GM18867 (cell line): ENCODE data around the gene LCN12.

ENCODE experiments used
- ATAC-seq: cut with Tn5 transposase; IDR thresholded peaks from one replicate; pipeline ENCODE4 v1.9.1; 2021; ENCODE audit warnings: mild to moderate bottlenecking, moderate library complexity; ENCODE audit not compliant: unreplicated experiment

Gene LCN12

DNA sequence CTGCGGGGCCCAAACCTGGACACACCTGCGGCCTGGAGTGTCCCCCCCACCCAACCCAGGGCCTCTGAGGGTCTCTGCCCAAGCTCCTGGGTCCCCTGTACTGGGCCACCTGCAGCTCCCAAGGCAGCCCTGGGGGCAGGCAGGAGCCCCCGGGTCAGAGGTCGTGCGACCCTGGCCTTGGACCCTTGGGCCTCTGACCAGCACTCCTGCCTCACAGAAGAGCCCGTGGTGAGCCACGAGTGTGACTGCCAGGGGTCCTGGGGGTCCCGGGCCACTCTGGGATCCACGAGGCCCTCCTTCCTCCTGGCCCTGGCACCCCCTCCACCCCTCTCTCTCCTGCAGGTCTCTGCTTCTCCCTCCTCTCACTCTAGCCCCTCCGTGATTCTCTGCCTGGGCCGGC, 20.3 kb downstream of the LCN12 start:
- no peak for ATAC-seq

DNA sequence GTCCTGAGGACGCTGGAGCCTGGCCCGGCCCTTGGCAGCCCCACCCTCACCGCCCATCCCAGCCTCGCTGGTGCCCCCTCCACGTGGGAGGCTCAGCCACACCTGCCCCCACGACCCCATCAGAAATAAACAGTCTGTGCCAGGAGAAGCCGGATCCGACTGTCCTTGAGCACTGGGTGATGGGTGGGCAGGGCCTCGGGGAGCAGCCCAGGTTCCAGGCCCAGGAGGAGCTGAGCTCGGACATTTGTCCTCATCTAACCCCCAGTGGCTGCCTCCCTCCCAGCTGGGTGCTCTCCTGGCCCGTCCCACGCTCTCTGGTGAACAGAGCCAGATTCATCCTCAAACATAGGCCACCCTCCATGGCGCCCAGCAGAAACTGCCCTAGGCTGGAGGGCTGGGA, 20.7 kb downstream of the LCN12 start:
- no peak for ATAC-seq

DNA sequence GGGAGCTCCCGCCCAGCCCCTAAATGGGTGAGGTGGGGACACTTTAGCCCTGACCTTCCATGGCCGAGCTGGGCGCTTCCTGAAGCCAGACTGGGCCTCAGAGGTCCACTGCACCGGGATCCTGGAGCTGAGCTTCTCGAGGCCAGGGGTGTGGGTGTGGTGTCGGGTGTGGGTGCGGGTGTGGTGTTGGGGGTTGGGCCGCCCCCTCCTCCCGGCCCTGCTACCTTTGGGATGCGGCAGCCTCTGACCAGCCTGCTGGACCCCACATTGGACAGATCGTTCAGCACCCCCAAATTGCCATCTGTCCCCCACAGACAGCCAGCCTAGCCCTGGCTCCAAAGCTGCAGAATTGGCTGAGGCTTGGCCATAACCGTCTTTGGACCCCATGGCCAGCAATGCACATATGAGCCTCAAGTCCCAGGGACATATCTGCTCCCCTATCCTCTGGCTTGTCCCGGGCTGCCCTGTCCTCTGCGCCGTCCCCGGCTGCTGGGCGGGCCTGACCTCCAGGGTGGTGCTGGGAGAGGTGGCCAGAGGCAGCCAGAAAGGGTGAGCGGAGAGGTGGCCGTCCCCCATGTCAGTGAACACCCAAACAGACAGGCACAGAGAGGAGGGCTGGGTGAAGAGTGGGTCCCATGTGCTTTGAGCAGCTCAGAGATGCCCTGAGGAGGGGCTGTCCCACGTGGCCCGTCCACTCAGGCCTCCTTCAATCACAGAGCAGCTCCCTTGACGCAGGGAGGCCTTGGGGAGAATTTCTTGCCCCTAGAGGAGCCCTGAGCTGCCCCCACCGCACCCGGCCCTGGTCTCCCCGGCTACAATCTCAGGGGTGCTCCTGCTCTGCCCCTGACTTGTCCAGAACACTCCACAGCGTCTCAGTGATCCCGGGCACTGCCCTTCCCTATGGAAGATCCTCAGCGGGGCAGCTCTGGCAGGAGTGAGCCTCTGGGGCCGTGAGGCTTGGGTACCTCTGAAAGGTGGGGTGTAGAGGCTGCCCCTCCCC, 21.8 kb downstream of the LCN12 start:
- no peak for ATAC-seq

DNA sequence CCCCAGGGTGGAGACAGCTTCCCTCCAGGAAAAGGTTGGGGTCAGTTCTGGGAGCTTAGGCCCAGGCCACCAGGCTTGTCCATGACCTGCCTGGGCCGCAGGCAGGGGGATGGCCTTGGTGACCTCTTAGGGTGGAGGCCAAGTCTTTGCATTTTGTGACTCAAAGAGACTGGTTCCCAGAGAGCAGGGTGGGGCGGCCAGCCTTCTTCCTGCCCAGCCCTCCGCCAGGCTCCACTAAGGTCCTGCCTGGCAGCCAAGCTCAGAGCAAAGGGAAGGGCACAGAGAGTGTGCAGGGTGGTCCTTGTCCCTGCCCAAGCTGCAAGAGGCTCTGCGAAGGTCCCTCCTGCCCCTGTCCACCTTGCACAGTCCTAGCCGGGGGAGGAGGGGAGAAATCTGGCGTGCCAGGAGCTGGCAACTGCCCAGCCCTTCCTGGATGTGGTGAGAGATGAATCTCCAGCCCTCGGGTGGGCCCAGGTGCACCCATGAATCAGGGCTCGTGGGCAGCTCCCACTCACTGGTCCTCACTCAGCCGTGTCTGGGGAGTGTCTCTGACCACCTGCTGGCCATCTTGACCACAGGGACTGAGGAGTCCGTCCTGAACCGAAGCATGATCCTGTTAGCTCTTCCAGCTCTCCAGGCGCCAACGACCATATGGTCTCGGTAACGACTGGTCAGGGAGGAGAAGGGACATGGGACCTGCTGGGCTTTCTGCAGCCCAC, 22.9 kb downstream of the LCN12 start:
- no peak for ATAC-seq

DNA sequence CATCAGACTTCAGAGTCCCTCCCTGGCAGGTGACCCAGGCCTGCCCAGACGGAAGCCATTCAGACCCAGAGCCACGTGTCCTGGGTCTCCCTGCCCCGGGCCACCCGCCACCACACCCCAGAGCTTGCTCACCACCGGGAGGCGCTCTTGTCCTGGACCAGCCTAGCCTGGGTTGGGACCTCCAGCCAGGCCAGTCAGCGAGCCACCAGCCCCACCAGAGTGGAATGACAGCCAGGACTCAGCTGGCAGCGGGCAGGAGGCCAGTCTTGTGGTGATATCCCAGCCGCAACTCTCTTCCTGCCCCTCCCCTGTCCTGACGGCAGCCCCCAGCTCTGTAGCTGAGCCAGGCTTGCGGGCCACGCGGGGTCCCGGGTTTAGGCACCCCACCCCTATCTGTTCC, 23.6 kb downstream of the LCN12 start:
- no peak for ATAC-seq

DNA sequence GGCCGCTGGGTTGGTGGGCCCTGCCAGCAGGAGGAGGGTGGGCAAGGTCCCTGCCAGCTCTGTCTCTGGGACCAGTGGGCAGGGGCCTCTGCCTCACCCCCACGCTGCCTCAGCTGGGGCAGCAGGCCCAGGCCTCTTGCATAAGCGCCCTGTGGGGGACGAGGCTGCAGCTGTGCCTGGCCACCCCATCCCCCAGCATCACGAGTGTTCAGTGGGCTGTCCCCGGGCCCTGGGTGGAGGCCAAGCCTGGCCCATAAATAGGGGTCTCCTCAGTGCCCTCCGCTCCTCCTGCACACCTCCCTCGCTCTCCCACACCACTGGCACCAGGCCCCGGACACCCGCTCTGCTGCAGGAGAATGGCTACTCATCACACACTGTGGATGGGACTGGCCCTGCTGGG, 25.1 kb downstream of the LCN12 start, which contains the start of gene PTGDS:
TSS of gene PTGDS (plus strand) at position 282 of the 400 bp plus-strand sequence. CDS start at position 357, 75 bp downstream.
- no peak for ATAC-seq

DNA sequence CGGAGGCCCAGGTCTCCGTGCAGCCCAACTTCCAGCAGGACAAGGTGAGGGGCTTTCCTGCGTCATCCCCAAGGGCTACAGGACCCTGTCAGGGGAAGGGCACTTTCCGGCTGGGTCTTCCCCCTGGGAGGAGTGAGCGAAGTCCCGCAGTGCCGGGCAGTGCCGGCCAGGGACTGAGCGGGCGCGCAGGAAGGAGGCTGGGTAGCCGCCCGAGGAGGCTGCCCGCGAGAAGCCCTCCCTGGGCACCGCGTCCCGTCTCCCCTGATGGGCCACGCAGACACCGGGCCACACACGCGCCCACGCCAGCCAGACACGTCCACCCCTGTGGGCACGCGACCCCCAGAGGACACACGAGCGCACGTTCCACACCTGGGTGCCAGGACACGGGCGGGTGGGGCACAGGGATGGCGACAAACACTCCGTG, 25.6 kb downstream of the LCN12 start:
- no peak for ATAC-seq

DNA sequence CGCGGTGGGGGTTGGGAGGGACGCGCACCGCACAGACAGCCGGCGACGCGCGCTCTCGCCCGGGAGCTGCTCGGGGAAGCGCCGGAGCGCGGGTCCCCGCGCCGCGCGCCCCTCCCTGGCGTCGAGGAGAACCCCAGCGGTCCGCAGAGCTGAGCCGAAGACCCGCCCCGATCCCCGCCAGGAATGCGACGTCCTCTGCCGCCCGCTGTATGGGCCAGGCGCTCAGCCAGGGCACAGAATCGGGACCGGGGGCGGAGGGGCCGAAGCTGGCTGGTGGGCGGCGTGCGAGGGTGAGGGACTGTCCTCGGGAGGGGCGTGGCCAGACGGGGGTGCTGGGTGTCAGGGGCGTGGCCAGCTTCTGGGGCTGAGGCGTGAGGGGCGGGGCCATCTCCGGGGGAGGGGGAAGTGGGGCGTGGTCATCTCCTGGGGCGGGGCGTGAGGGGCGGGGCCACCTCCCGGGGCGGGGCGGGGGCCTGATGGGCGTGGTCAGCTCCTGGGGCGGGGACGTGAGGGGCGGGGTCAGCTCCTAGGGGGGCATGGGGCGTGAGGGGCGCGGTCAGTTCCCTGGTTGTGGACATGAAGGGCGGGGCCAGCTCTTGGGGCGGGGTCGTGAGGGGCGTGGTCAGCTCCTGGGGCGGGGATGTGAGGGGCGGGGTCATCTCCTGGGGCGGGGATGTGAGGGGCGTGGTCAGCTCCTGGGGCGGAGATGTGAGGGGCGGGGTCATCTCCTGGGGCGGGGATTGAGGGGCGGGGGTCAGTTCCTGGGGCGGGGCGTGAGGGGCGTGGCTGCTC, 26.2 kb downstream of the LCN12 start:
- no peak for ATAC-seq

DNA sequence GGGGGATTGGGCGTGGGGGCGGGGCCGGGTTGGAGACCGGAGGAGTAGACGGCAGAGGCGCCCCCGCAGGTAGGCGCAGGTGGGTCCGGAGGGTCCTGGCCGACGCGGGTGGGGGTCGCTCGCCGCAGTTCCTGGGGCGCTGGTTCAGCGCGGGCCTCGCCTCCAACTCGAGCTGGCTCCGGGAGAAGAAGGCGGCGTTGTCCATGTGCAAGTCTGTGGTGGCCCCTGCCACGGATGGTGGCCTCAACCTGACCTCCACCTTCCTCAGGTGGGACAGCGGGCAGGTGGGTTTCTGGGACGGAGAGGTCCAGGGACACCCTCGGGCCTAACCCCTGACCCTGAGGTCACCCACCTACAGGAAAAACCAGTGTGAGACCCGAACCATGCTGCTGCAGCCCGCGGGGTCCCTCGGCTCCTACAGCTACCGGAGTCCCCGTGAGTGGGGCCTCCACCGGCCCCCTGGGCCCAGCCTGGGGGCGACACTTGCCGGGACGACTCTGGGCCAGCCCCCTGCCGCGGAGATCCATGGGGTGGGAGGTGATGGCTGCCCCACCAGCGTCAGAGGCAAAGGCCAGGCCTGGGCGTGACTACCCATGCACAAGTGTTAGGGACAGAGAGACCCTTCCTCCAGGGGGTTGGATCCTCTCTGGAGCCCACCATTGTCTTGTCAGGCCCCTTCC, 26.9 kb downstream of the LCN12 start:
- ATAC-seq: no peak

DNA sequence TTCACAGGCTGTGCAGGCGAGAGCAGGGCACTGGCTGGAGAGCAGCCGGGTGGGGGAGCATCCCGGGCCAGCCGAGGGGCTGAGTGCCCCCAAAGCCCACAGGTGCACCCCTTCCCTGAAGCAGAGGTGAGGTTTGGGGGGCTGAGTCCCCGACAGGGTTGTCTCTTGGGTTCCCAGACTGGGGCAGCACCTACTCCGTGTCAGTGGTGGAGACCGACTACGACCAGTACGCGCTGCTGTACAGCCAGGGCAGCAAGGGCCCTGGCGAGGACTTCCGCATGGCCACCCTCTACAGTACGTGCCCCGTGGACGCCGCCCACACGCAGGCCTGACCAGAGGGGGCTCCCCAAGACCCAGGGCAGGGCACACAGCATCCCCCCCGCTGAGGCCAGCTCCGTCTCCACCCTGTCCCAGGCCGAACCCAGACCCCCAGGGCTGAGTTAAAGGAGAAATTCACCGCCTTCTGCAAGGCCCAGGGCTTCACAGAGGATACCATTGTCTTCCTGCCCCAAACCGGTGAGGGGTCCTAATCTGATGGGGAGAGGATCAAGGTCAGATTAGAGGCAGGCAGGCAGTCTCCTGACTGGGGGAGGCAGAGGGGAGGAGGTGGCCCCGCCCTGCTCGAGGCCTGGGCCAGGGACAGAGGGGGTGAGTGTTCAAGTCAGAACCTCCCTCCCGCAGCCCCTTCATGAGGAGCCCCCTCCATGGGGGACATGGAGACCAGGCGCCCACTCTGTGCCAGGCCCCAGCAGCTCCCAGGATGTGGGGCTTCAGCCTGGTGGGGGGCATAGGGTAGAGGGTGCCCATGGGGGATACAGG, 27.9 kb downstream of the LCN12 start:
- ATAC-seq: no peak

DNA sequence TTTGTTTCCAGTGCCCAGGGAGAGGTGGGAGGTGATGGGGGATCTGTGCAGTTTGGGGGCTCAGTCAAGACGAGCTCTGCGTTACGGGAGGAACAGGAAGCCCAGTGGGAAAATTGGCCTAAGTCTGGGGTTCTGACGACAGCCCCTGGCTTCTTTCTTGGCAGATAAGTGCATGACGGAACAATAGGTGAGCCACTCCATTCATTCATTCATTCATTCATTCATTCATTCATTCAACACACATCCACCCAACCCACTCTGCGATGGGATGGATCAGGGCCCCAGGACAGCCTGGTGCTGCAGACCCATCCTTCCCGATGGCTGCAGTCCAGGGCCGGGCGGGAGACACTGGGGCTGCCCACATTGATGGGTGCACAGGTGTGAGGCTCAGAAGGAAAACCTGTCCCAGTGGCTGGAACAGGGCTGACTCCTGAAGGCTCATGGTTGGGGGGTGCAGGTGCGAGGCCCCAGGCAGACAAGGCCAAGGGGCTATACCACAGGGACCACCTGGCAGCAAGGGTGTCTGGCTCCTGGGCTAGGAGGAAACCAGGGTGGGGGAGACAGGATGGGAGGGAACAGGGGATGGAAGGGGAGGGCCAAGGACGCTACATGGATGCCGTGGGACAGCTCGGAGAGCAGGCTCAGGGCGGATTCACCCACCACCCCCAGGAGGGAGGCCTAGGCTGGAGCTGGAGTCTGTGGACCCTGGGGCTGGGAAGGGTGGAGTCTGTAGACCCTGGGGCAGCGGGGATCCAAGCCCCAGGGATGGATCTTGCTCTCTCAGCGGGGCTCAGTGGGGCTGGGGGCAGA, 28.8 kb downstream of the LCN12 start:
- no peak for ATAC-seq

DNA sequence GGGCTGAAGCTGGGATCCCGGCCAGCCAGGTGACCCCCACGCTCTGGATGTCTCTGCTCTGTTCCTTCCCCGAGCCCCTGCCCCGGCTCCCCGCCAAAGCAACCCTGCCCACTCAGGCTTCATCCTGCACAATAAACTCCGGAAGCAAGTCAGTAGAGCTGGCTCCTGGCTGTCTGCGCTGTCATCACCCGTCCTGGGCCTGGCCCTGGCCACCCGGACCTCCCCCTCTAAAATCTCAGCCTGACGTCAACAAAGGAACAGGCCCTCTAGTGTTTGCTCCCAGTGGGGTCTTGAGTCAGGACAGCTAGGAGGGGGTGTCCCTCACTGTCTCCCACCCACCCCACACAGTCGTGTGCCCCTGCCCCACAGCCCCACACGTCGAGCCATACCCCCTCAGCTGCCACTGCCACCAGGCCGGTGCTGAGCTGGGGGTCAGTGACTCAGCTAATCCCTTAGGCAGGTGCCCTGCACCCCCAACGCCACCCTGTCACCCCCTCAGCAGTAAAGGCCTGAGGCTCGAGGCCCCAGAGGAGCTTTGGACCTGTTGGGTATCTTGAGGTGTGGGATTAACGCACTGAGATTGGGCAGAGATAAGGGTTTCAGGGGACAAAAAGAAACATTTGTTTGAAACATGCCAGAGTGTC, 29.6 kb downstream of the LCN12 start:
- no peak for ATAC-seq

DNA sequence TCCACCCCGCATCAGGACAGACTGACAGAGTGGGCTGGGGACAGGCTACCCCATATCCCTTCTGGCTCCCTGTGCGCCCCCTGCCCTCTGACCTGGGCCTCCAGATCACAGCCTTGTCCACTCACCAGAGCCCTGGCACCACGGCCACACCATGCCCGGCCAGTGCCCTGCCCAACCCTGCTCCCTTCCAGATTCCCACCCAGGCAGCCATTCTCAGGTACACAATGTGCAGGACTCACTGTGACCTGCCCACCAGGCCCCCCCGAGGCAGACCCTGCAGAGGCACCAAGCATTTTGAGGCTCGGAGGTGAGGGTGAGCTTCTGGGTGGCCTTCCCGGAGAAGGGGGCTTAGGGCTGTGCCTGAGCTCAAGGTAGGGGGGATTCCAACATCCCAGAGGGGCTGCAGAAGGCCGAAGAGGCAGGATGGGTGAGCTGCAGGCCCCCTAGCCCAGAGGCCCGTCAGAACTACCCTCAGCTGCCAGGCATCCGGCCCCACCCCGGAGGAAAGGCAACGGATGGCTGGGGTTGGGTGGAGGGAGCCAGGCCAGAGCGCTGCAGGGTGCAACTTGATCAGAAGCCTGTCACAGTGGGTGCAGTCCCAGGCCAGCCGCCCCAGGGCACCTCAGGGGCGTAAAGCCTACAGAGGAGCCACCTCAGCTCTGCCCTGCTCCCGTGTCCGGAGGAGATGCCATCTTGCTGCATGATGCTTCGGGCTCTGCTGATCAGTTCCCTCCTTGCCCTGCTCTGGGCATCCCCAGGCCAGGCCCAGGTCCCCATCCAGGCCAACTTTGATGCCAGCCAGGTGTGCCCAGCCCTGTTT, 30.4 kb downstream of the LCN12 start, which contains the start of gene LCNL1:
TSS of gene LCNL1 (plus strand) at position 762 of the 820 bp plus-strand sequence. CDS start 594 bp downstream, outside the sequence.
- no peak for ATAC-seq

DNA sequence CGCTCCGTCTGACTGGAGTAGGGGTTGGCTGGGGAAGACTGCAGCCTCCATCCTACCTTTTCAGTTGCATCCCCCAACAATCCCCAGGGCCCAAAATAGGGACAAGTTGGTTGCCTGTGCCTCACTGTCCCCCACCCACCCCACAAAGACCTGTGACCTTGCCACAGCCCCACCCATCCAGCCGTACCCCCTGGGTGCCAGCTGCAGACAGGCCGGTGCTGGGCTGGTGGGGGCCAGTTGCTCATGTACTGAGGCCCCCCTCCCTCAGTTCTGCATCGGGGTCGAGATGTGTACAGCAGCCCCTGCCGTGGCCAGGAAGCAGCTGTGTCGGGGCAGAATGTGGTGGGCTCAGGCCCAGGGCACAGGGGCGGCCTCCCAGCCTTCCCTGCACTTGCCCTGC, 31.1 kb downstream of the LCN12 start:
- no peak for ATAC-seq

DNA sequence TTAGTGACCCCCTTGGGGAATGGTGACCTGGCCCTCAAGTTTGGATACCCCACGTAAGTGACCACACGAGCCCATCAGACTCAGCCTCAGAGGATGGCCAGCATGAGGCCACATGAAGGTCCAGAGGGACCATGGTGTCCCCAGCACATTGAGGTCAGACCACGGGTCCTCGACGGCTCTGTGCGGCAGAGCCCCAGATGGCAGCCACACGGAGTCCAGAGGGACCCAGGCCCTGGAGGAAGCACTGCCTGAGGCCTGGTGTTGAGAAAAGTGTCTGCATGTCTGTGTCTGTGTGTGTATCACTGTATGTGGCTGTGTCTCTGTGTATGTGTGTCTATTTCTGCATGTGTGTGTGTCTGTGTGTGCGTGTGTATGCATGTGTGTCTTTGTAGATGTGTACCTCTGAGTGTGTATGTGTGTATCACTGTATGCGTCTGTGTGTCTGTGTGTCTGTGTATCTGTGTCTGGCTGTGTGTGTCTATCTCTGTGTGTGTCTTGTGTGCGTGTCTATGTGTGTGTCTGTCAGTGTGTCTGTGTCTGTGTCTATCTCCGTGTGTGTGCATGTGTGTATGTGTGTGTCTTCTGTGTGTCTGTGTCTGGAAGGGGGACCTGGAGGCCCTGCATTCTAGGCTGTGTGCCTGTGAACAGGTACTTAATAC, 31.7 kb downstream of the LCN12 start:
- no peak for ATAC-seq

DNA sequence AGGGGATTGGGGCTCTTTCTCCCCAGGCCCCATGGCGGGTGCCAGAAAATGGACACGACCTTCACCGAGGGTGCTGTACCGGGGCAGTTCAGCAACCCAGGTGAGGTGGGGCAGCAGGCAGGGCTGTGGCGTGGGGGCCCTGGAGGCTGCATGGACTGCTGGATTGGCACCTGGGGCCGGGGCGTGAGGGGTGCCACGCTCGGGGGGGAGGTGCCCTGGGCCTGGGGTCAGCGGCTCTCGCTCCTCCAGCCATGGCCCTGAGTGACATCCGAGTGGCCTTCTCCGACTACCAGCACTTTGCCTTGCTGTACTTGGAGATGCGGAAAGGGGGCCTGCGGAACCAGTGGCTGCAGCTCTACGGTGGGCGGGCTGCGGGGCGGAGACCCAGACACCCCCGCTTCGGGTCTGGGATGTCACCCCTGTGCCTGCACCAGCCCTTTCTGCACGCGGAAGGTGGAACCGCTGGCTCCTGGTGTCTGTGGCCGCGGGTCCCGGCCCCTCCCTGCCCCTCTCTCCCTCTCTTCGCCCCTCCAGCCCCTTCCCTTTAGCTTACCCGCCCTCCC, 32.5 kb downstream of the LCN12 start:
- no peak for ATAC-seq
